Liver (tissue), 3 donors: ENCODE results near the gene FYB1.

Experiments used
- GABPA ChIP-seq, 2 donors: IDR thresholded peaks in 1 of 2; conservative IDR thresholded peaks in 1 of 2; 2 replicates each; pipeline ENCODE4 v1.6.1; 2016; ENCODE audit warnings: antibody characterized with exemption in 2 of 2, mild to moderate bottlenecking in 1 of 2, moderate library complexity in 1 of 2
- JUND ChIP-seq, 2 donors: IDR thresholded peaks; 2 replicates each; pipeline ENCODE4 v1.6.1; 2016; ENCODE audit warnings: antibody characterized with exemption in 2 of 2
- SP1 ChIP-seq: IDR thresholded peaks from 2 replicates; pipeline ENCODE4 v1.6.1; 2018; ENCODE audit warnings: antibody characterized with exemption, mild to moderate bottlenecking
- TF ChIP-seq, protein P1 (sequence below): fragments of 150-350 bp; IDR thresholded peaks from 2 replicates; pipeline ENCODE4 v1.5.1; 2017; ENCODE audit warnings: improper control_type of control experiment, low read depth, low read length; ENCODE audit not compliant: missing input control
- TF ChIP-seq, protein P2 (sequence below): IDR thresholded peaks from 2 replicates; pipeline ENCODE4 v1.6.1; 2016; ENCODE audit warnings: antibody characterized with exemption
- donor health status: healthy.
- donor health status: healthy.

DNA sequence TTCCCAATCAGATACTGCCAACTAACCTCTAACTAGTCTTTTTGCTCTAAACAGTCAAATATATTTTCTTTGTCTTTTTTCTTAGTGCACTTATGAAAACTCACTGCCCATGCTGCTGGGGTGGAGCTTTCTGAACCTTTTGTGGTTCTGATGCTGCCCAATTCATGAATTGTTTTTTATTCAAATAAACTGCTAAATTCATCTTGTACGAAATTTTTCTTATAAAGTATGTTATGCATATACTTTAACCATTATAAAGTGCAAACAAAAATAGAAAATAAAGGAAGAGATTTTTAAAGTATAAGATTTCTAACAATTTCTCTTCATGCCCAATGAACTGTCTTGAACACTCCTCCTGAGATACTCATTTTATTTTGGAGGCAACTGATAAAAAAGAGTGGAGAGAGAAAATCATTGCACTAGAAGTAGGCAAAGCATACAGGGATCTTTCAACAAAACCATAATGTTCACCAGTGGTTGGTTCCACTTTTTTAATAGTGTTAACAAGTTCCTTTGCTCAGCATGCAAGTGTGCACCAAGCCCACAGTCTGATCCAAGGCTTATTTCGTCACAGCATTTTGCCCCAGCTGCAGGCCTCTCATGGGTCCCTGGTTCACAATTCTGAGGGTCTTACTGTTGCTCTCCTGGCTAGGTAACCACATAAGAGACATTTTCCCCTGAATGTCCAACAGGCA, 6.2 kb upstream of the FYB1 start:
- TF ChIP-seq, protein P1, sequence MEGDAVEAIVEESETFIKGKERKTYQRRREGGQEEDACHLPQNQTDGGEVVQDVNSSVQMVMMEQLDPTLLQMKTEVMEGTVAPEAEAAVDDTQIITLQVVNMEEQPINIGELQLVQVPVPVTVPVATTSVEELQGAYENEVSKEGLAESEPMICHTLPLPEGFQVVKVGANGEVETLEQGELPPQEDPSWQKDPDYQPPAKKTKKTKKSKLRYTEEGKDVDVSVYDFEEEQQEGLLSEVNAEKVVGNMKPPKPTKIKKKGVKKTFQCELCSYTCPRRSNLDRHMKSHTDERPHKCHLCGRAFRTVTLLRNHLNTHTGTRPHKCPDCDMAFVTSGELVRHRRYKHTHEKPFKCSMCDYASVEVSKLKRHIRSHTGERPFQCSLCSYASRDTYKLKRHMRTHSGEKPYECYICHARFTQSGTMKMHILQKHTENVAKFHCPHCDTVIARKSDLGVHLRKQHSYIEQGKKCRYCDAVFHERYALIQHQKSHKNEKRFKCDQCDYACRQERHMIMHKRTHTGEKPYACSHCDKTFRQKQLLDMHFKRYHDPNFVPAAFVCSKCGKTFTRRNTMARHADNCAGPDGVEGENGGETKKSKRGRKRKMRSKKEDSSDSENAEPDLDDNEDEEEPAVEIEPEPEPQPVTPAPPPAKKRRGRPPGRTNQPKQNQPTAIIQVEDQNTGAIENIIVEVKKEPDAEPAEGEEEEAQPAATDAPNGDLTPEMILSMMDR, result no peak
- TF ChIP-seq SP1, result no peak
- TF ChIP-seq JUND (IDR thresholded peaks at IDR 0.05), result no peak
- no peak for TF ChIP-seq GABPA (IDR thresholded peaks at IDR 0.05 in 1 of 2, conservative IDR thresholded peaks at IDR 0.05 in 1 of 2)
- TF ChIP-seq, protein P2, sequence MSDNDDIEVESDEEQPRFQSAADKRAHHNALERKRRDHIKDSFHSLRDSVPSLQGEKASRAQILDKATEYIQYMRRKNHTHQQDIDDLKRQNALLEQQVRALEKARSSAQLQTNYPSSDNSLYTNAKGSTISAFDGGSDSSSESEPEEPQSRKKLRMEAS, result no peak
